Head of caudate nucleus (tissue), 42 donors: Measurements from ENCODE around the gene PGAM5.

Experiments
- DNase-seq, 42 donors: peaks; one replicate each; pipeline versions ENCODE4 v3.0.0 to v3.0.0-alpha.2; 2020 to 2021; ENCODE audit warnings: mixed read lengths in 7 of 42
- intact Hi-C: fragments of 100-400 bp; cut with DNase I; formaldehyde crosslinking; loops from one replicate; pipeline ENCODE4 v1.15.0; 2022

The PGAM5 gene

DNA sequence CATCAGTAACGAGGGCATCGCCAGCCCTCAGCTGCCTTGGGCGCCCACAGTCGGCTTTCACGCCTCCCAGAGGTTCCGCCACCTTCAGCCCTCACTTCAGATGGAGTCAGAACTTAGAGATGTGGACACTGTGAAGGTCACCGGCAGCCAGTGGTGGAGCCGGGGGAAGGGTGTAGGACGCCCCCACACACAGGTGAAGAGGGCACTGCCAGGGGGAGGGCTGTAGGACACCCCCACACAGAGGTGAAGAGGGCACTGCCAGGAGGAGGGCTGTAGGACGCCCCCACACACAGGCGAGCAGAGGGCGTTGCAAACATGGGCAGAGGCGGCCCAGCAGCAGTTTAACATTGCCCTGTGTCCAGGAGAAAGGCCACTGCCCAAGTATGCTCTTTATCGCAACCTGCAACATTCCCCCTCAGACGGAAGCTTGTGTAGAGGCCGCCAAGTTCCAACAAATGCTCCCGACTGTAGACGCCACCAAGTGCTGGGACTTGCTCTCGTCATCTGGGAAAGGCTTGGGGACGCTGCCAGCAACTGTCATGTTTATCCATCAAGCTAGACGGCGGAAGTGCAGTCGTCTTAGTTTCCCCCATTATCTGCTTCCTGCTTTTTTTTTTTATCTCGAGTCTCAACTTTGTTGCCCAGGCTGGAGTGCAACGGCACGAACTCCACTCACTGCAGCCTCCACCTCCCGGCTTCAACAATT, 55.9 kb downstream of the PGAM5 start:
- intact Hi-C loops, result loop anchor here (10.0 kb wide), 1 partner anchor 58 kb away; the partner anchor contains the start of gene GOLGA3

GRCh38 chr12:132771126-132771838, 60.6 kb downstream of the PGAM5 start:
- intact Hi-C loops, result no loop called here
- peak in 25 of 42 donors; percentile 21 to 79 (median 45) for DNase-seq

More for the DNA sequence above, 55.9 kb downstream of the PGAM5 start:
- DNase-seq, result peak in 11 of 42 donors; percentile 20 to 55 (median 35)
